Gastroesophageal sphincter (tissue), 4 donors: ENCODE results near the gene MAST1. TPM values are rescaled to one million over a fixed set of nuclear protein-coding genes. Genes with fewer than 3 reads are reported as not detected.
"Not testable (repeated sequence)": the region's sequence is repeated elsewhere in the genome, so short reads cannot be mapped to it uniquely, and the experiment has no call there.

Experiments
- ATAC-seq: fragments of 150-250 bp; one replicate; pipeline ENCODE4 v1.9.1; 2016; ENCODE audit warnings: mild to moderate bottlenecking, moderate library complexity
- H3K27ac ChIP-seq, 4 donors: fragments of 200-600 bp; sonication (generic) in 3 of 4; 1 replicate in 3 of 4; 2 replicates in 1 of 4; pipeline ENCODE4 v1.5.1; 2016 to 2019
- H3K27me3 ChIP-seq: fragments of 200-600 bp; sonication (generic); one replicate; pipeline ENCODE4 v1.5.1; 2019
- H3K36me3 ChIP-seq, 2 donors: fragments of 200-600 bp; sonication (generic); one replicate each; pipeline ENCODE4 v1.5.1; 2019; ENCODE audit warnings: control low read depth in 1 of 2
- H3K4me1 ChIP-seq, 3 donors: fragments of 200-600 bp; sonication (generic); 1 replicate in 2 of 3; 2 replicates in 1 of 3; pipeline ENCODE4 v1.5.1; 2016 to 2019; ENCODE audit warnings: control low read depth in 2 of 3
- H3K4me3 ChIP-seq, 2 donors: fragments of 200-600 bp; sonication (generic); one replicate each; pipeline ENCODE4 v1.5.1; 2019; ENCODE audit warnings: mild to moderate bottlenecking in 1 of 2, moderate library complexity in 1 of 2
- H3K9me3 ChIP-seq, 3 donors: fragments of 200-600 bp; sonication (generic); one replicate each; pipeline ENCODE4 v1.5.1; 2017 to 2019; ENCODE audit warnings: control low read depth in 2 of 3
- EP300 ChIP-seq: sonication (generic); formaldehyde crosslinking; IDR thresholded peaks from one replicate; pipeline ENCODE4 v1.6.1; 2017; ENCODE audit warnings: antibody characterized with exemption, mild to moderate bottlenecking
- POLR2A ChIP-seq, 2 donors: fragments of 450-650 bp; IDR thresholded peaks; one replicate each; pipeline ENCODE4 v1.6.1; 2017; ENCODE audit warnings: antibody characterized with exemption in 2 of 2, mild to moderate bottlenecking in 2 of 2, moderate library complexity in 1 of 2
- POLR2AphosphoS5 ChIP-seq: sonication (generic); formaldehyde crosslinking; IDR thresholded peaks from one replicate; pipeline ENCODE4 v1.6.1; 2017; ENCODE audit warnings: antibody characterized with exemption
- WGBS, 2 donors: methylation state at CpG; one replicate each; pipeline ENCODE4 v1.1.5; 2018; ENCODE audit warnings: low coverage in 1 of 2; 5-methylcytosine and 5-hydroxymethylcytosine counted together
- total RNA-seq, 4 donors: library from RNA; depleted of rRNA; stranded (reverse); fragments of >200 nt; gene quantifications; one replicate each; pipeline ENCODE4 v1.1.0, GENCODE V29; 2016
- TF ChIP-seq, protein P1 (sequence below), 4 experiments: fragments of 200-600 bp in 2 of 4; fragments of 450-650 bp in 2 of 4; sonication (generic) in 1 of 4; IDR thresholded peaks; one replicate each; pipeline ENCODE4 v1.5.1; 2017 to 2019; ENCODE audit warnings: antibody characterized with exemption in 4 of 4, mild to moderate bottlenecking in 2 of 4, moderate library complexity in 2 of 4

MAST1 gene
- total RNA-seq, 4 donors from 2014 or later: 0.15 to 1.5 TPM; not detected in 2

DNA sequence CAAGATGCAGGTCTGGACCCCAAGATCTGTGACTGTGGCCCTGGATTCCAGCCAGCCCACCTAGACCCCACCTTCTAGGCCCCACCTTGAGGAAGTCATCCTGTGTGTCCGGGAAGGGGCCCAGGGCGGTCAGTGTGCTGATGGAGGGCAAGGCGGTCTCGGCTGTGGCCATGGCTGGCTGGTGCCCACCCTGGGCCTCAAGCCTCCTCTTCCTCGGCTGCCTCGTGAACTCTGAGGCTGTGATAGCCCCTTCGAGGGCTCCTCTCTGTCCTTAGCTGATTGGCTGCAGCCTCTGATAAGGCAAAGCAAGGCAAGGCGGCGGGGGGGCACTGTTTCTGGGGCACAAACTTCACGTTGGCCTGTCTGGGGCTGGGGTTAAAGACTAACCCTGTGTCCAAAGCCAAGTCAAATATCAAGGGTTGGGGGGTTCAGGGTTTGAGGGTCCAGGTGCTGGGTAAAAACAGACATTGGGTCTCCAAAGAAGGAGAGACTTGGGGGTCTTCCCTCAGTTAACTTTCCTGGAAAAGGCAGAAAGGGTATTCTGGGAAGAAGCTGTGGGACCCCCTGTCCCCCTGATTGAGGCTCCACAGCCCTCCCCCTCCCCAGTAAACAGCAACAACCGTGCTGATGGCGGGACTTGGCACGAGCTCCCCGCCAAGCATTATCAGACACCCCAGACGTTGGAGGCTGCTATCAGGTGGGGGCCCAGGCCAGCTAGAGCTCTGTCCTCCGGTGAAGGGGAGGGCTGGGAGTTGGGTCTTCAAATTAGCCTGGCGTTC lies 48.8 kb downstream of the MAST1 start, which contains the start of gene KLF1:
TSS of gene KLF1 (minus strand) at position 233 of the 779 bp plus-strand sequence. CDS start at position 172, 61 bp downstream.
- peaks cover 0 to 12% (median 0%) of the 10 kb centered on the region in 3 donors for H3K9me3 ChIP-seq
- peaks cover 0 to 33% (median 25%) of the 10 kb centered on the region in 3 donors for H3K4me1 ChIP-seq
- WGBS, 2 donors: 43% methylated on average over 3 of the region's 17 CpGs; no CpG with 5 or more reads in 1 of the 2 donors
- H3K4me3 ChIP-seq: peak within 1 kb of the TSS in 1 of 2 donors; percentile 49
- TF ChIP-seq EP300: no peak
- no peak for TF ChIP-seq POLR2A (IDR thresholded peaks at IDR 0.05)
- no peak for TF ChIP-seq POLR2AphosphoS5
- TF ChIP-seq, protein P1, sequence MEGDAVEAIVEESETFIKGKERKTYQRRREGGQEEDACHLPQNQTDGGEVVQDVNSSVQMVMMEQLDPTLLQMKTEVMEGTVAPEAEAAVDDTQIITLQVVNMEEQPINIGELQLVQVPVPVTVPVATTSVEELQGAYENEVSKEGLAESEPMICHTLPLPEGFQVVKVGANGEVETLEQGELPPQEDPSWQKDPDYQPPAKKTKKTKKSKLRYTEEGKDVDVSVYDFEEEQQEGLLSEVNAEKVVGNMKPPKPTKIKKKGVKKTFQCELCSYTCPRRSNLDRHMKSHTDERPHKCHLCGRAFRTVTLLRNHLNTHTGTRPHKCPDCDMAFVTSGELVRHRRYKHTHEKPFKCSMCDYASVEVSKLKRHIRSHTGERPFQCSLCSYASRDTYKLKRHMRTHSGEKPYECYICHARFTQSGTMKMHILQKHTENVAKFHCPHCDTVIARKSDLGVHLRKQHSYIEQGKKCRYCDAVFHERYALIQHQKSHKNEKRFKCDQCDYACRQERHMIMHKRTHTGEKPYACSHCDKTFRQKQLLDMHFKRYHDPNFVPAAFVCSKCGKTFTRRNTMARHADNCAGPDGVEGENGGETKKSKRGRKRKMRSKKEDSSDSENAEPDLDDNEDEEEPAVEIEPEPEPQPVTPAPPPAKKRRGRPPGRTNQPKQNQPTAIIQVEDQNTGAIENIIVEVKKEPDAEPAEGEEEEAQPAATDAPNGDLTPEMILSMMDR (IDR thresholded peaks at IDR 0.05): no peak
- no peaks in the 10 kb centered on the region for H3K36me3 ChIP-seq
- H3K27ac ChIP-seq: no peak within 1 kb of the TSS
- no peak for ATAC-seq
- peaks cover 38% of the 10 kb centered on the region for H3K27me3 ChIP-seq

DNA sequence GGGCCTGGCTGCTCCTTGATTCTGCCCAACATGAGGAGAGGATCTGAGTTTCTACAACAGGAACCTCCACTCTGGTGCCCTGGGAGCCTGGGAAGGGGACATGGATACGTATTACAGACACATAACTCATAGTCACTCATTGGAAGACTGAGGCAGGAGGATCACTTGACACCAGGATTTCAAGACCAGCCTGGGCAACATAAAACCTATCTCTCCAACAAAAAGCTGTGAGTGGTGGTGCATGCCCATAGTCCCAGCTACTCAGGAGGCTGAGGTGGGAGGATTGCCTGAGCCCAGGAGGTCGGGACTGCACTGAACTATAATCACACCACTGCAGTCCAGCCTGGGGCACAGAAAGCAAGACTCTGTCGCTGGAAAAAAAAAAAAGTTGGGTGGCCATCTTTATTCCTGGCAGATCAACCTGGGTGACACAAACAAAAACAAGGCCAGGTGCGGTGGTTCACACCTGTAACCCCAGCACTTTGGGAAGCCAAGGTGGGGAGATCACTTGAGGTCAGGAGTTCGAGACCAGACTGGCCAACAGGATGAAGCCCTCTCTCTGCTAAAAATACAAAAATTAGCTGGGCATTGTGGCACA lies 49.8 kb downstream of the MAST1 start:
- TF ChIP-seq, protein P1 (IDR thresholded peaks at IDR 0.05): no peak
- no peak for TF ChIP-seq EP300
- no peak for TF ChIP-seq POLR2A (IDR thresholded peaks at IDR 0.05)
- TF ChIP-seq POLR2AphosphoS5: no peak
- peaks cover 38% of the 10 kb centered on the region for H3K27me3 ChIP-seq
- 49 to 58% methylated on average over 2 to 3 of the region's 5 CpGs for WGBS, 2 donors
- no peak overlapping the region for H3K4me3 ChIP-seq
- H3K4me1 ChIP-seq: peaks cover 0 to 41% (median 28%) of the 10 kb centered on the region in 3 donors
- no peak overlapping the region for H3K27ac ChIP-seq
- ATAC-seq: no peak
- peaks cover 0 to 3% of the 10 kb centered on the region in 2 donors for H3K36me3 ChIP-seq
- H3K9me3 ChIP-seq: peaks cover 0 to 12% (median 0%) of the 10 kb centered on the region in 3 donors

DNA sequence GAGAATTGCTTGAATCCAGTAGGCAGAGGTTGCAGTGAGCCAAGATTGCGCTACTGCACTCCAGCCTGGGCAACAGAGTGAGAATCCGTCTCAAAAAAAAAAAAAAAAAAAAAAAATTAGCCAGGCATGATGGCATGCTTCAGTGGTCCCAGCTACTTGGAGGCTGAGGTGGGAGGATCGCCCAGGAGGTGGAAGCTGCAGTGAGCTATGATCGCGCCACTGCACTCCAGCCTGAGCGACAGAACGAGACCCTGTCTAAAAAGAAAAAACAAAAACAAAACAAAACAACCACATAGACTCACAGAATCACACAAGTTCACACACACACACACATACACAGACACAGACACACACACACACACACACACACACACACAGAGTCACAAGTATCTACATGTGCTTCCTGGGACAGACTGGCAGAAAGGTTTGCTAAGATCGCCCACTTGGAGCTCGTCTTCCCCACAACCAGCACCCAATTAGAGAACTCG lies 52.0 kb downstream of the MAST1 start:
- H3K27me3 ChIP-seq: peaks cover 17% of the 10 kb centered on the region
- H3K9me3 ChIP-seq, ATAC-seq: not testable (repeated sequence)
- H3K27ac ChIP-seq: peak overlapping the region; percentile 27 to 92 (median 88)
- 24% methylated on average over 10 of the region's 10 CpGs; no CpG with 5 or more reads in 1 of the 2 donors for WGBS, 2 donors
- H3K4me3 ChIP-seq: peak overlapping the region in 1 of 2 donors; percentile 25
- H3K4me1 ChIP-seq: peaks cover 0 to 33% (median 23%) of the 10 kb centered on the region in 3 donors
- H3K36me3 ChIP-seq: peaks cover 0 to 26% of the 10 kb centered on the region in 2 donors

DNA sequence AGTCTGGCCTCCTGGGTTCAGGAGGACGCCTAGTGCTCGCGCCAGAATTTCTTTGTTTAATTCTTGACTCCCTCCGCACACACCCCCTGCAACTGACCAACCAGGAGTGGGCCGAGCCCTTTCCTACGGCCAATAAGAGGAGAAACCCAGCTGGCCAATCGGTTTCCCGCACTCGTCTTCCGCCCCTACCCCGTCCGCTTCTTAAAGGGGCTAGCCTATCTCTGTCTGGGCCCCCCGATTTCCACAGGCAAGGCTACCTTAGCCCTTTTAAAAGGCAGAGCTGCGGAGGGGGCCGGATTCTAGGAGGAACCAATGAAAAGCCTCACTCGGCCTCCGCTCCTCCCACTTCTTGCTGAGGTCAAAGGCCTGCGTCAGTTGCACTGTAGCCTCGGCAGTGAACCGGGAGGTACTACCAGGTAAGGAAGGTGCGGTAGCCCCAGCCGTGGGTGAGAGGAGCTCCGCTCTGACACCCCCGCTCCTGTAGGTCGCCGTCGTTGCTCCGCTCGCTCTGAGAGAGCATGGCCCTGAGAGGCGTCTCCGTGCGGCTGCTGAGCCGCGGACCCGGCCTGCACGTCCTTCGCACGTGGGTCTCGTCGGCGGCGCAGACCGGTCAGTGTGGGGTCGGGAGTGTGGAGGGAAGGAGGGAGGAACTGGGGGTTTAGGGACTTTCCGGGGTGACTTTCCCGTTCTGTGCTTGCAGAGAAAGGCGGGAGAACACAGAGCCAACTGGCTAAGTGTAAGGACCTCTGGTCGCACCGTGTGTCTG lies 52.7 kb downstream of the MAST1 start, which contains the start of gene GCDH:
TSS of gene GCDH (plus strand) at position 374 of the 766 bp plus-strand sequence. CDS start at position 519, 145 bp downstream.
- ATAC-seq: peak; percentile 99
- Histone ChIP-seq H3K36me3 (peaks cover 0 to 32% of the 10 kb centered on the region in 2 donors), H3K4me1 (peaks cover 0 to 26% (median 17%) of the 10 kb centered on the region in 3 donors), H3K27ac (peak within 1 kb of the TSS; percentile 67 to 92 (median 88)), H3K27me3 (peaks cover 11% of the 10 kb centered on the region), H3K4me3 (peak within 1 kb of the TSS; percentile 73 to 90), H3K9me3 (no peaks in the 10 kb centered on the region)
- WGBS, 2 donors: 0% methylated on average over 4 of the region's 49 CpGs; no CpG with 5 or more reads in 1 of the 2 donors
- TF ChIP-seq POLR2AphosphoS5: peak; percentile 81
- TF ChIP-seq, protein P1 (IDR thresholded peaks at IDR 0.05): peak in 1 of 4 experiments; percentile 13
- TF ChIP-seq EP300: no peak
- TF ChIP-seq POLR2A (IDR thresholded peaks at IDR 0.05): peak; percentile 70 to 78
